Hypothalamus (tissue), 51 donors: ENCODE results near the gene ABHD14A.

Experiments
- DNase-seq, 51 donors: peaks; one replicate each; lab custom pipeline; 2025; lab: John Stamatoyannopoulos, UW

Gene ABHD14A

DNA sequence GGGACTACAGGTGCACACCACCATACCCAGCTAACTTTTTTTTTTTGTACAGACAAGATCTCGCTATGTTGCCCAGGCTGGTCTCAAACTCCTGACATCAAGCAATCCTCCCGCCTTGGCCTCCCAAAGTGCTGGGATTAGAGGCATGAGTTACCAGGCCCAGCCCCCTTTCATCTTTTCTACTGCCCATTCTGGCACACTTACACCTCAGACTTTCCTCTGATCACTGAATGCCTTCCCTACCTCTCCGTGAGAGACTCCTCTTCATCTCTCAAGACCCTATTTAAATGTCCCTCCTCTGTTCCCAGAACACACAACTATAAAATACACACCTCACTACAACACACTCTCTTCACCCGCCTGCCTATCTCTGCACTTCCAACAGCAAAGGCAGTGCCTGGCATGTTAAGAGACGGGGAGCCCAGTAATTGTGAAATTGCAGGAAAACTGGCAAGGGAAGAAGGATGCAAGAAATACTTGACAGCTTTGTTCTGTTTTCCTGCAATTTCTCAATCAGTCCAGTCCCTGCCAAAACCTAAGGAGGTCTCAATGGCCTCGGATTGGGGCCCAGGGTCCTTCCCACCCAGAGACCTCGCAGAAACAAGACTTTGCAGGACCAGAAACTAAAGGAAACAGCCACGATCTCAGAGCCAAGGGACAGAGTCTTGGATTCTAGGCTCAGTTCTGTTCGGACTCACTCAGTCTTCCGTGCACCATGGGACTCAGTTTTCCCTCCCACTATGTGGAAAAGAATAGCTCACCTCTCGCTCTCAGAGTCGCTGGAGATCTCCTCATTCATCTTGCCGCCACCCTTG lies 34.0 kb upstream of the ABHD14A start:
- DNase-seq = no peak

- no peak for DNase-seq
Measured at GRCh38 chr3:51941463-51941797, 33.4 kb upstream of the ABHD14A start.

- peak; percentile 68 to 100 (median 99) for DNase-seq
Measured at GRCh38 chr3:51941798-51942602, 32.9 kb upstream of the ABHD14A start, which contains the start of the genes PARP3 and RRP9. PARP3 (plus strand) TSS chr3:51942363; CDS start chr3:51943356, 993 bp downstream. RRP9 (minus strand) TSS chr3:51941904; CDS start chr3:51941867, 37 bp downstream.

DNA sequence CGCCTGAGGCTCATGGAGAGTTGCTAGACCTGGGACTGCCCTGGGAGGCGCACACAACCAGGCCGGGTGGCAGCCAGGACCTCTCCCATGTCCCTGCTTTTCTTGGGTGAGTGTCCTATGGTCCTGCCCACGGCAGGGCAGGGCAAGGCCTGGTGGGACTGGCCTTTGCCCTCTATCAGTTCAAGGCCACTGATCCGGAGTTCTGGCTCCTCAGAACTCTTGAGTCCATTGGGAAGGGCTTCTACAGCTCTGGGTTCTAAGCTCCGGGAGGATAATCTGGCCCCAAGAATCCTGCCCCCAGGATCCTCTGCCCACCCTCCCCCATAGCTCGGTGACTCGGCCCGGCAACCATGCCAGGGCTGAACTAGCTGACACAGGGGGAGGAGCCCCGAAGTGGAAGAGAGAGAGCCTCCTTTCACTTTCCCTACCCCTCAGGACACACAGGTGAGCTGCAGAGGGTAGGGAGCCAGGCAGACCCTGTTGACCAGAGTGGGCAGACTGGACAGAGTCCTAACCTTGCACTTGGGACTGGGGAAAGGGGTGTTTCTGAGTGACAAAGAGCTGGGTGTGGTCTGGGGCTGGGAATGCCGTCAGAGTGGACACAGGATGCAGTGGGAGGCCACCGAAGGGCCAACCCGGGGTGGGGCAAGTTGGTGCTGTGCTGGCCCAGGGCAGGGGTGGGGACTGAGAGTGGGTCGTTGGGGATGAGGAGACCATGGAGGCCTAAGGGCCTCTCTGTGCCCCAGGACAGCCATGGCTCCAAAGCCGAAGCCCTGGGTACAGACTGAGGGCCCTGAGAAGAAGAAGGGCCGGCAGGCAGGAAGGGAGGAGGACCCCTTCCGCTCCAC lies 32.0 kb upstream of the ABHD14A start:
- DNase-seq = peak in 2 of 51 donors; percentile 24 to 51

- DNase-seq = no peak
Measured at GRCh38 chr3:51943451-51944391, 31.1 kb upstream of the ABHD14A start.

- DNase-seq = no peak
Measured at GRCh38 chr3:51944451-51945021, 30.3 kb upstream of the ABHD14A start.

GRCh38 chr3:51945031-51945840 lies 29.6 kb upstream of the ABHD14A start:
- DNase-seq = no peak

DNA sequence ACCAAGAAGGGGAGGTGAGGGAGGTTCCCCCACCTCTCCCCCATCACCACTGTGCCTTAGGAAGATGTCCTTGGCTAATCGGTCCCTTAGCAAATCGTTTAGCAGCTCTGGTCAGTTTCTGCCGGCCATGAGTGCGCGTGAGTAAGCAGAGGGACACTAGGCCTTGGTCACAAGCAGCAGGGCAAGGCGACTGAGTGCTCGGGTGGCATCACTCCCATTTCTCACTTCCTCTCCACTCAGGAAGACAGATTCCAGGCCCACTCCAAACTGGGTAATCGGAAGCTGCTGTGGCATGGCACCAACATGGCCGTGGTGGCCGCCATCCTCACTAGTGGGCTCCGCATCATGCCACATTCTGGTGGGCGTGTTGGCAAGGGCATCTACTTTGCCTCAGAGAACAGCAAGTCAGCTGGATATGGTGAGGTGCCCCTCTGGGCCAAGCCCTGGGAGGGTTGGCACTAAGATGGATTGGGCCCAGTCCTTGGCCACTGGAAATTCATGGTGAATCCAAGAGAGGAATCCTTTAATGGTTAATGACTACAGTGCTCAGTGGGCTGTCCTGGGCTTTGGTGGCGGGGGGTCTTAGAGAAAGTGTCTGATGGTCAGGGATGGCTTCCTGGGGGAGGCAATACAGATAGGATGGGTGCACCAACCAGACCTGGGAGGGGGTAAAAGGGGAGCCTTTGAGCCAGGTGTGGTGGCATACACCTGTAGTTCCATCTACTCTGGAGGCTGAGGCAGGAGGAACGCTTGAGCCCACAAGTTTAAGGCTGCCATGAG lies 28.7 kb upstream of the ABHD14A start:
- no peak for DNase-seq

GRCh38 chr3:51946796-51947195 lies 28.1 kb upstream of the ABHD14A start:
- DNase-seq = no peak

DNA sequence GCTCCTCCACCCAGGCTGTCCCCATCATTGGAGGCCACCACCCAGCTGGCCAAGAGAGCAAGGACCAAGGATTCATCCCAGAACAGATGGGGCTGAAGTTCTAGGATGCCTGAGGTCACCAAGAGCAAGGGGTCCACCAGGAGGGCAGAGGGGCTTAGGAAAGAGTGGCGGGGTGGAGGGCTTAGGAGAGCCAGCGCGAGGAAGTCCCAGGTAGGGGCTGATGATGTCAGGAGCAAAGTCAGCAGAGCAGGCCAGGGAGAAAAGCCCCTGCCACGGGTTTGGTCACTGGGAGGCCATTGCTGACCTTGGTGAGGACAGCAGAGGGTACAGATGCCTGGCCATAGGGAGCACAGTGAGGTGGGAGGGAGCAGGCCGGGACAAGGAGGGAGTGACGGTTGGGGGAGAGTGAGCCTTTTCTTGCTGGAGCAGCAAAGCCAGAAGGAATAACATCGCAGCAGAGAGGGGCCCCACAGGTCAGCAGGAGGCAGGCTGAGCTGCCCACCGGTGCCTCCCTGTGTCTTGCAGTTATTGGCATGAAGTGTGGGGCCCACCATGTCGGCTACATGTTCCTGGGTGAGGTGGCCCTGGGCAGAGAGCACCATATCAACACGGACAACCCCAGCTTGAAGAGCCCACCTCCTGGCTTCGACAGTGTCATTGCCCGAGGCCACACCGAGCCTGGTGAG lies 27.5 kb upstream of the ABHD14A start:
- DNase-seq = no peak

DNA sequence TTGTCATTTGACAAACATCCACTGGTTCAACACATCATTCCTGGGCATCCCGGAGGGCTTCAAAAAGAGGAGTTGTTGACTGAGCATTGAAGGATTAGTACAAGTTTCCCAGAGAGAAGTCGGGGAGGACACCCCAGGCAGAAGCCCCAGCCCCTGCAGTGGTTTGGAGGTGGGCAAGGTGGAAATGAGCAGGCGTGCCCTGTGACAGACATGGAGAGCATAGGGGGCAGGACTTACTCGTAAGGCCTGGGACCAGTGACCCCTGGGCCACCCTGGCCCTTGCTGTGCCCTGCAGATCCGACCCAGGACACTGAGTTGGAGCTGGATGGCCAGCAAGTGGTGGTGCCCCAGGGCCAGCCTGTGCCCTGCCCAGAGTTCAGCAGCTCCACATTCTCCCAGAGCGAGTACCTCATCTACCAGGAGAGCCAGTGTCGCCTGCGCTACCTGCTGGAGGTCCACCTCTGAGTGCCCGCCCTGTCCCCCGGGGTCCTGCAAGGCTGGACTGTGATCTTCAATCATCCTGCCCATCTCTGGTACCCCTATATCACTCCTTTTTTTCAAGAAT lies 26.8 kb upstream of the ABHD14A start:
- no peak for DNase-seq

GRCh38 chr3:51949121-51949520 lies 25.7 kb upstream of the ABHD14A start:
- no peak for DNase-seq

DNA sequence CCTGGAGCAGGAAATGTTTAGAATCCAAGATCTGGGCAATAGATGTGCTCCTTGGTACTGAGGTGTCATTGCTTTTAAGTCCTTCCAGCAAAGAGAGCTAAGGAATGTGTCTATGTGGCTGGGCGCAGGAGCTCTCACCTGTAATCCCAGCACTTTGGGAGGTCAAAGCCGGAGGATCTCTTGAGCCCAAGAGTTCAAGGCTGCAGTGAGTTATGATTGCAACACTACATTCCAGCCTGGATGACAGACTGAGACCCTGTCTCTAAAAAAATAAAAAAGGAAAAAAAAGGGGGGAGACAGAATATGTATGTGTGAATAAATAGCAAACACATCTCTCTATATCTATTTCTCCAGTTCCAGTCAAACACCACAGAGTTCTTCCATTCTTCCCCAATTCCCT lies 24.0 kb upstream of the ABHD14A start:
- no peak for DNase-seq

DNA sequence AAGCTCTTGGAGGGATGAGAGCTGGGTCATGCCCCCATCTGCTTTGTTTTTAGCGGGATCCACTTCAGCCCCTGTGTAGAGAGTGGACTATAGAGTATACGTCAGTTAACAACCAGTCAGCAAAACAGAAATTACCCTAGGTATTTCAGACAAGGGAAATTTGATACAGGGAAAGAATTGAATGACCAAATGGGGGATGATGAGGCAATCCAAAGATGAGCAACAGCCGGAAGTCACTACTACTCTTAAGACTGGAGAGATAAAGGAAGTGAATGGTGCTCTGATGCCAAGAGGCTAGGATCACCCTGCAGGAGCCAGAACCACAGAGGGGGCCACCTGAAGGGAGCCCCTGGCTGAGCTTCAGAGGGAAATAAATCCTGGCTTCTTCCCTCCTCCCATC lies 21.4 kb upstream of the ABHD14A start:
- no peak for DNase-seq

DNA sequence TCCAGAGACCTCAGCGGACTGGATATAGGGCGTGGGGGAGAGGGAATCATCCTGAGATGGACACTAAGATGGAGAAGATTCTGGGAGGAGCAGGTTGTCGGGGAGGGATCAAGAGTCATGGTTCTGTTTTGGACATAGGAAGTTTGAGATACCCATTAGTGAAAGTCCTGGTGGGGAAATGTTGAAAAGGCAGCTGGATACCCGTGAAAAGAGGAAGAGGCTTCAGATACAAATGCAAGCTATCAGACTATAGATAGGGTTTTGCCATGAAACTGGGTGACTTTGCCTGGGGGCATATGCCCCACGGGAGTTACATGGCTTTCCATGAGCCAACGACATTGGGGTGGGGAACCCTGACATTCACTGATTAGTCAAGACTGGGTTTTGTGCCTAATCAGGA lies 20.8 kb upstream of the ABHD14A start:
- no peak for DNase-seq

GRCh38 chr3:51954713-51955112 lies 20.2 kb upstream of the ABHD14A start:
- DNase-seq = no peak
